Activated CD4-positive, CD25-positive, alpha-beta regulatory T cell treated with anti-CD3 and anti-CD28 coated beads, Interleukin-2, amount 50 U/mL, for 72 hours (primary cell): ENCODE results near the gene PEAR1.

Experiments
- DNase-seq: peaks from one replicate; pipeline ENCODE4 v3.0.0; 2021

PEAR1 gene

GRCh38 chr1:156893048-156893953, at the start of gene PEAR1:
Gene PEAR1 (plus strand): TSS chr1:156893718. CDS start chr1:156903927, 10,209 bp downstream.
- DNase-seq = no peak

- DNase-seq = no peak
Measured at GRCh38 chr1:156844102-156844501, 49.4 kb upstream of the PEAR1 start.

DNA sequence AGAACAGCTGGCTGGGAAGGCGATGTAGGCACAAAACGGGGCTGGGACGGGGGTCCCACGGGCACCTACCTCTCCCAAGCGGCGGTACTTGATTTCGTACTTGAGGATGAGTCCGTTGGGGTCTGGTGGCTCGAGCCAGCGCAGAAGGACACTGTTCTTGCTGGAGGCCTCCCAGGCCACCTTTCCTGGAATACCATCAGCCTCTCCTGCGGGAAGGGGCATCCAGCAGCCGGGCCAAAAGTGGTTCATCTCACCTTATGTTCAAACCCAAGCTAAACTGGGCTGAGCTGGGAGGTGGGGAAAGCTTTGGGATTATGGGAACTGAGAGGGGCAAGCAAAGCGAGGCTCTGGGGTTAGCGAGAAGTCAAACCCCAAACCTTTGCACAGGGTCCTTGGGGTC, 48.9 kb upstream of the PEAR1 start:
- no peak for DNase-seq

- peak; percentile 45 for DNase-seq
Measured at GRCh38 chr1:156845055-156845952, 48.2 kb upstream of the PEAR1 start.

DNA sequence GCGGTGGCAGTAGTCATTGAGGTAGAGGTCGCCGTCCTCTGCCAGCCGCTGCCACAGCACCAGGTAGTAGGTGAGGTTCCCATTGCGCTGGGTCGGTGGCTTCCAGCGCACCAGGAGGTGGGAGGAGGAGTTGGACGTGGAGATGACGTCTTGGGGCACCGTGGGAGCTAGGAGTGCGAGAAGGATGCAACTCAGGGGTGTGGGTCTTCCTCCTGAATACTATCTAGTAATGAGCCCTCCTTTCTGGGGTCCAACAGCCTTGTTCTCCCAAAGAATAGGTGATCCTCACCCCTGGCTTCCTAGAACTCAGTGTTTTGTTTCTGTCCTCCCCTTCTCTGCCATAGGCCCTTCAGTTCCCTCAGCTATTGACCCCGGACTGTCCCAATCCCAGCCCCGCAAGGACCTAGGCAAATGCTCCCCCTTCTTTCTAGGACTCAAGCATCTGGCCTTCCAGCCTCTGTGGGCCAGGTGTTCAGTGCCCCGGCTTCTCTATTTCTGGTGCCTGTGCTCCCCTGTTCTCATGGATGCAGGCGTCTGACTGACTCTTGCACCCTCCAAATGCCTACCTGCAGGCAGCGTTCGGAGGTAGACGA, 47.5 kb upstream of the PEAR1 start:
- no peak for DNase-seq

- no peak for DNase-seq
Measured at GRCh38 chr1:156846643-156847042, 46.9 kb upstream of the PEAR1 start.

- DNase-seq = no peak
Measured at GRCh38 chr1:156847591-156848460, 45.7 kb upstream of the PEAR1 start.

GRCh38 chr1:156848461-156849150, 44.9 kb upstream of the PEAR1 start:
- DNase-seq = peak; percentile 63

DNA sequence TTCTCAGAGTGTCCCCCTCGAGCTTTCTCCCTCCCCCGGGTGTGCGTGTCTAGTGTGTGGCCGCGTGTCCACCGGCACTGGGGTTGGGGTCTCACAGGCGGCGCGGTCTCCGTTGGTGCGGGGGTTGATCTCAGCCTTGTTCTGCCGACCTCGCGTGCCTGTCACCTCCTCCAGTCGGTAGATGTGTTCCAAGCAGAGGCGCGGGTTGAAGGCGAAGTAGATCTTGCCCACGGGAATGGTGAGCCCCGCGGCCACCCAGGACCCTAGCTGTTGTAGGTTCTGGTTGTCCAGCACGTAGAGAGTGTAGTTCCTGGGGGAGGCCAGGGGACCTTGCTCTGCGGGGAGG, 44.4 kb upstream of the PEAR1 start:
- no peak for DNase-seq

- no peak for DNase-seq
Measured at GRCh38 chr1:156851779-156852417, 41.6 kb upstream of the PEAR1 start.

DNA sequence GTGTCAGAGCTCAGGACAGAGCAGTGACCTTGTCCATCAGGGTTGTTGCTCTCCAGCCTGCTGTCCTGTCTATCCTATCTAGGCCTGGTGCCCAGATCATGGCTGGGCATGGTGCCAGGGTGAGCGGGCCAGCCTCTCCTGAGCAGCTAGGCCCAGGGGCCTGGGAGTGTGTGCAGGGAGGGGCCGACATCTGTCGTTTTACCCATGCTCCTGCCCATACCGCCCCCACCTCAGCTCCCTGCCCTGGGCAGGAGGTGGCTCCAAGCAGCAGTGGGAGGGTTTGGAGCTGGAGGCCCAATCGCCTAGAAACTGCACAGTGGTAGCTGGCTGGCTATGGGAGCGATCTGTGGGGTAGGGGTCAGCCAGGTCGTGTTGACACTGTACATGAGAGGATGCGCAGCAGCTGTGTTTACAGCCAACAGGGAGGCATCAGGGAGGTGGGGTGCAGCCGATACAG, 41.1 kb upstream of the PEAR1 start:
- no peak for DNase-seq

GRCh38 chr1:156853761-156854160, 39.8 kb upstream of the PEAR1 start:
- DNase-seq = no peak

GRCh38 chr1:156854634-156855033, 38.9 kb upstream of the PEAR1 start:
- no peak for DNase-seq

- no peak for DNase-seq
Measured at GRCh38 chr1:156856282-156856785, 37.2 kb upstream of the PEAR1 start.

DNA sequence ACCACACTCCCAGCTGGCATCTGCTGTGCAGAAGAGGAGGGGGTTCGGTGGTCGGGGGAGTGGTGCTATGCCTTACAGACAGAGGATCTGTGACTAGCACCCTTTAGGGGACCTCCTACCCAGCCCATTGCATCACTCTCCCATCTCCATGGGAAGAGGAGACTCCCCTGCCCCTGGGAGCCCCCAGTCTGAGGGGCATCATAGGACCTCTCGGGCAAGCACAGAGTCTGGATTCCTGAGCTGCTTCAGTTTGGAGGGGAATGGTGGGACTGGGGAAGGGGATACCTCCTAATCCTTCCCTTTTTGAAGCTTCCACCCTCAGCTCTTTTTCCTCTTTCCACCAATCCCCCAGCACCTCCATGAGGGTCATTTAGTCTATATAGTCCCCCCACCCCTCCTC, 36.0 kb upstream of the PEAR1 start:
- no peak for DNase-seq

GRCh38 chr1:156858555-156858956, 35.0 kb upstream of the PEAR1 start:
- no peak for DNase-seq

DNA sequence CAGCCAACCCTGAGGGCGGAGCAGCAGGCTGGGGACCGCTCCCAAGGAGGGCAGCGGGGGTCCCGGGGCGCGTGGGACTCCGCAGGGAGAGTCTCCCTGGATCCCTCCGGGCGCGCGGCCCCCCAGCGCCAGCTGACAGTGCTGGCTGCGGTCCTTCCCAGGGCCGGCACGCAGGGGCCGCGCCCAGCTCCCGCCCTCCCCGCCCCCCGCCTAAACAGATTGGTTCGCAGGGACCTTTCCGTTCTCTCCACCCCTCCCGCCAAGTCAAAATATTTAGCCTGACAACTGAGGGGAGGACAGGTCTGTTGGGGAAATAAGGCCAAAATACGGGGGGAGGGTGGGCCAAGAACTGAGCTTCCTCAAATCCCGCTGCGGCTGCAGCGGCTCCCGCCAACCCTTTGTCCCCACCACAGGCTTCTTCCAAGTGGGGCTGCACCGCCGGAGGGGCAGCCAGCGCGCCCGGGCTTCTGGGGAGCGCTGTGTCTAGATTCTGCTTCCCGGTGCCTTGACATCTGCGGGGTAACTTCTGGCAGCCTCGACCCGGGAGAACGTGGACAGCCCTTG, 34.5 kb upstream of the PEAR1 start, which contains the start of gene INSRR:
INSRR (minus strand) TSS at position 159 of the 564 bp plus-strand sequence. CDS start 496 bp downstream, outside the sequence.
- DNase-seq = no peak

DNA sequence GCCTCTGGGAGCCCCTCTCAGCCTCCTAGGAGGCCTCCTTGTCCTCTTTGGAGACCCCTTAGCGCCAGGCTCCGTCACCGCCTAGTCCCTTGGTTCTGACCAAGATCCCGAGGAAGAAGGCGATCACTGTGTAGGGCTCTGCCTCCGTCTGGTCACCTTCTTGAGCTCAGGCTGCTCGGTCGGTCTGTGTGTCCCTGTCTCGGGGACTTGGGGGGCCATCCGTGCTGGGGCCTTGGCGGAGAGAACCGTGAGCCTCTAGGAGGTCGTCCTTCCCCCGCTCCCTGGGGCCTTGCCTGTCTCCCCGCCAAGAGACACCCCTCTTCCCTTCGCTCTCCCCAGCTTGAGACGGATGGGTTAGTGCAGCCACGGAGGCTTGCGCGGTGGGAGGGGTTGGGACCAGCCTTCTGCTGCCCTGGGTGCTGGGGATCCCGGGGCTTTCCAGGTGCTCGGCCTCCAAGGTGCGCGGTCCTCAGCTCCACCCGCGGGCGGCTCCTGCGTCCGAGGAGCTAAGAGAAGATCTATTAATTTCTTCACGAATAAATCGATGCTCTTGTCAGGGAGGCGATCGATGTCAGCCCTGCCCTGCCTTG, 33.9 kb upstream of the PEAR1 start:
- DNase-seq = peak; percentile 39

- DNase-seq = peak; percentile 72
Measured at GRCh38 chr1:156860113-156860627, 33.3 kb upstream of the PEAR1 start.
